ENCODE measurements around the gene ITPK1.

Gene ITPK1

GRCh38 chr14:92962031-92962830 is 153.5 kb downstream of the ITPK1 start:
- DNase-seq, result no peak

GRCh38 chr14:92961567-92961855 is 154.2 kb downstream of the ITPK1 start:
- DNase-seq, result no peak

GRCh38 chr14:92960706-92961566 is 154.8 kb downstream of the ITPK1 start:
- no peak for DNase-seq

- DNase-seq, result peak; percentile 17
Observed at GRCh38 chr14:92959761-92960680, 155.7 kb downstream of the ITPK1 start.

- peak; percentile 97 for DNase-seq
Observed at GRCh38 chr14:92959189-92959531, 156.6 kb downstream of the ITPK1 start.

GRCh38 chr14:92958373-92959188 is 157.1 kb downstream of the ITPK1 start:
- no peak for DNase-seq

GRCh38 chr14:92956961-92957360 is 158.8 kb downstream of the ITPK1 start:
- no peak for DNase-seq

GRCh38 chr14:92955381-92955780 is 160.3 kb downstream of the ITPK1 start:
- DNase-seq, result no peak

GRCh38 chr14:92954933-92955332 is 160.8 kb downstream of the ITPK1 start:
- DNase-seq, result no peak

- DNase-seq, result no peak
Observed at GRCh38 chr14:92953526-92953925, 162.2 kb downstream of the ITPK1 start.

- no peak for DNase-seq
Observed at GRCh38 chr14:92952481-92953298, 163.0 kb downstream of the ITPK1 start.

GRCh38 chr14:92951912-92952471 is 163.7 kb downstream of the ITPK1 start:
- peak; percentile 20 for DNase-seq

- DNase-seq, result no peak
Observed at GRCh38 chr14:92951261-92951660, 164.5 kb downstream of the ITPK1 start.

GRCh38 chr14:92950773-92951172 is 165.0 kb downstream of the ITPK1 start:
- DNase-seq, result no peak

GRCh38 chr14:92950193-92950540 is 165.6 kb downstream of the ITPK1 start:
- no peak for DNase-seq

- DNase-seq, result no peak
Observed at GRCh38 chr14:92949496-92950192, 166.1 kb downstream of the ITPK1 start.

- no peak for DNase-seq
Observed at GRCh38 chr14:92948647-92949046, 167.1 kb downstream of the ITPK1 start.

- DNase-seq, result no peak
Observed at GRCh38 chr14:92946847-92947545, 168.7 kb downstream of the ITPK1 start.

- DNase-seq, result no peak
Observed at GRCh38 chr14:92945959-92946846, 169.5 kb downstream of the ITPK1 start.
